Esophagus mucosa (tissue), 1 donor: ENCODE measurements around the gene LYPLA2. TPM values are rescaled to one million over a fixed set of nuclear protein-coding genes. Genes with fewer than 3 reads are reported as not detected.
A peak's percentile ranks its signal among the peaks of the same experiment; 100 is the strongest.

ENCODE experiments used
- ATAC-seq: fragments of 200-7000 bp; cut with Tn5 transposase; one replicate; pipeline ENCODE4 v1.9.1; 2020
- total RNA-seq: library from RNA; stranded (reverse); gene quantifications from one replicate; pipeline ENCODE4 v1.2.4, GENCODE V29; 2023
- donor health status: DM: yes; HTN: yes; CAD: no.

Gene LYPLA2
- 48.9 TPM for total RNA-seq

DNA sequence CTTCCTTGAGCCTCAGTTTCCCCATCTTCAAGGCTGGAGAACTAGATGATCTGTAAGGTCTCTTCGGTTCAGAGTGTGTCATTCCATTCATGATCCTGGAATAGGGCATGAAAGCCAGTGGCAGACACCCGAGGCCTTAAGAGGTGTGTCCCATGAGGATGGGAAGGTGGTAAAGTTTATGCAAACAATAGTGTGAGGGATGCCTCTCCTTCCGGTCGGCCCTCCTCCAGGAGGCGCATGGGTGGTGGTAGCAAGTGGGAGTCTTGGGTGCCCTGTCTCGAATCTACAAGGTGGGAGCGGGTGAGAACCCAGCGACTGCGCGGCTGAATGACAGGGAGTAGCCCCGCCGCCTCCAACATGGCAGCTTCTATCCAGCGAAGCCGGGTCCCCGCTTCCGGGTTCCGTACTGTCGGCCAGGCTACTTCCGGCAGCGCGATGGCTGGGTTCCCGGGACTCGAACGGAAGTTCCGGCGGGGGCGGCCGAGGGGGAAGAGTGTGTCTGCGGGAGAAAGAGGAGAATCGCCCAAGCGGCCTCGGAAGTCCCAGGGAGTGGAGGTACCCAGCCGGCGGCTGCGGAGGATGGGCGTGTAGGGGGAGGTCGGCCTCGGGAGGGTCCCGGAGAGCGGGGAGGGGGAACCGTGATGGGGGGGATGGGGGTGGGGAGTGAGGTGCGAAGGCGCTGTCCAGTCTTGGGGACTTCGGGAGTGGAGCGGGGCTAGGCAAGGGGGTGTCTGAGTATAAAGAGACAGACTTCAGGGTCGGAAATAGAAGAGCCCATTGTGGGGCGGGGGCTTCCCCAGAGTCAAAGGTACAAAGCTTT is at the start of gene LYPLA2:
TSS of gene LYPLA2 (plus strand) at position 450 of the 820 bp plus-strand sequence. CDS start 1,538 bp downstream, outside the sequence.
- ATAC-seq, result peak; percentile 74

DNA sequence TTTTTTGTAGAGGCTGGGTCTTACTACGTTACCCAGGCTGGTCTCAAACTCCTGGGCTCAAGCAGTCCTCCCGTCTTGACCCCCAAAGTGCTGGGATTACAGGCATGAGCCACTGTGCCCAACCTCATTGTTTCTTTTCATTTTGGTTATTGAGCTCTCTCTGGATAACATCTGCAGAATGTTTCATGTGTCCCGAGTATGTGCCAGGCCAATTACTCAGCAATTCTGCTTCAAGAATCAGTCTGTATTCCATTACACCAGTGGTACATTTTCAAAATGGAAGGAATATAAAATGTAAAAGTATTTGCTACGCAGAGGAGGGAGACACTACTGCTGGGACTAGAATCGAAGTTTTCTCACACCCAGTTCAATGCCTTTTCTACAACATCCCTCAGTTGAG is 49.3 kb upstream of the LYPLA2 start:
- no peak for ATAC-seq

DNA sequence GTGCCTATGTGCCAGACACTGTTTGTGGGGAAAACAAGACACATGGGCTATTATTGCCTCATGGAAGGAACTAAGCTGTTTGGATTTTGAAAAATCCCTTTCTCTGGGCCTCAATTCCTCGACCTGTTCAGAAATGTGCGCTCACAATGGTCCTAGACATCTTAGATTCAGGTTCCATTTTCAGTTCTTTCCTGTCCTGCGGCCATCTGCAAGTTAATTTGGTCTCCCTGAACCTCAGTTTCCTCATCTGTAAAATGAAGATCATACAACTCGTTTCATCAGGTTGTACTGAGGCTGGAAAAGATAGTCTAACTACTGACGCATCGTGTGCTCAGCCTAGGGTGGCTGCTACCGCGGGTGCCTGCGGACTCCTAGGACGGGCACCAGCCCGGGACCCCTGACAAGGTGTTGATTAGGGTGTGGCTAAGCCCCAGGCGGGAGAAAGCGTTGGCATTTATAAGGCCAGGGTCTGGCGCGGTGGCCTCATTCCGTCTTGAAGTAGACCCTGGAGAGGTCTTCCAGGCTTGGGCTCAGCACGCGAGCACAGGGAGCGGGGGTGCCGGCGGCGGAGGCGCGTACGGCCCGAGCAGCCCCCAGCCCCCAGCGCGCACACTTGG is 48.2 kb upstream of the LYPLA2 start:
- ATAC-seq, result peak; percentile 41

DNA sequence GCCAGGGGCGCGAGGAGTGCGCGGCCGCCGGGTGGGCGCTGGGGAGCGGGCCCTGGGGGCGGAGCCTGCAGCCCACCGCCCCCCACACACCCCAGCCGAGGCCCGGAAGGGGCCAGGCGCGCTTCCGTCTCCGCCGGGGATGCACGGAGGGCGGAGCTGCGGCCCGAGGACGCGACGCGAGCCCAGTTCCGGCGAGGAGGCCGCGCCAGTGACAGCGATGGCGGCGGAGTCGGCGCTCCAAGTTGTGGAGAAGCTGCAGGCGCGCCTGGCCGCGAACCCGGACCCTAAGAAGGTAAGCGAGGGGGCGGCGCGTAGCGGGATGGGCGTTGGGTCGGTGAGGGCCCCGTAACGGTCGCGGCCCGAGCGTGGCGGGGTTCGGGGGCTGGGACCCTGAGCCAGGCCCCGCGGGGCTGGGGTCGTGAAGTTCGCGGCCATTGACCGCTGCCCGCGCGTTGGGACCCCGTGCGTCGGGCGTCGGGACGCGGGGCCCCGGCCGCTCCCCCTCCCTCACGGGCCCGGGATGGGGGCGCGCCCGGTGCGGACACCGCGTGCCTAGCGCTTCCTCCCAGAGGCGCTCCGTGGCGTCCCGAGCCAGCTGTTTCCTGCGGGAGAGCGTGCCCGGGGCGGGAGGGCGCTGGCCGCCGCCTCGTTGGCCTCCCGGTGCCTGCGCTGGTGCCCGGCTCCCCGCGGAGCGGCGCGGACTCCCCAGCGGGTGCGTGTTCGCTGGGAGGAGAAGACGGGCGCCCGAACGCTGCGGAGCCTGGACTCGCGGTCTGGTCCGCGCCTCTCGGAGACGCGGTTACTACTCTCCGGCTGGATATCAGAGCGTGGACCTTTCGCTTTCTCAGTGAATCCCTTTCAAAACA is 47.4 kb upstream of the LYPLA2 start, which contains the start of gene ELOA:
TSS of gene ELOA (plus strand) at position 185 of the 866 bp plus-strand sequence. CDS start at position 218, 33 bp downstream.
- ATAC-seq, result peak; percentile 88

DNA sequence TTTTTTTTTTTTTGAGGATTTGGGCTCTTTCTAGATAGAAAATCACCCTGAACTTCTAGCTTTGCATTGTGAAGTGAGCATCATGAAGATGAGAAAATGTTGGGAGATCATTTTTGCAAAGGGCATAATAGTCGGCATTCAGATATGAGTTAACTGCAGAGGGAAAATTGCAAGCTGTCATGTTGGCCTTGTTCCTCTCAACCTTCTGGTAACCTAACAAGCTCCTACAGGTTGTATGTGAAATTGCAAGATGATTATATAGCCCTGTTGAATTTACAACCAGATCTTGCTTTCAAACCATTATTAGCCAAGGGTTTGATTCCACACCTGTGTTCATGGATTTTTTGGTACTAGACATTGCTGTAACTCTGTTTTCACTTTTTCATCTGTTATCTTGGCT is 45.4 kb upstream of the LYPLA2 start:
- peak; percentile 27 for ATAC-seq

DNA sequence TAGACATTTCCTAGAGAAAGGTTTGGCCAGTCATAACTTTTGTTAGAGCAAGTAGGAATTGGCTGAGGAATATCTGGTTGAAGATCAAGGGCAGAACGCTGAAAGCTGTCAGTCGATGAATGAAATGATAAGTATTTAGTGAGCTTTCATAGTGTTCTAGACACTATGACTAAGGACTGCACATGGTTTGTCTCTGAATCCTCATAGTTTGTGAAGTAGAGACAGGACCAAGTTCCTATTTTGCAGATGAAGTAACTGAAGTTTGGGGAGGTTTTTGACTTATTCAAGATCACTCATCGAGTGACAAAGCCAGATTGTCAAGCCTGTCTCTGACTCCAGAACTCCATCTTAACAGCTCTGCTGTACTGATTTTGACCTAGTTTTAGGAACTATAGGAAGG is 42.9 kb upstream of the LYPLA2 start:
- no peak for ATAC-seq

DNA sequence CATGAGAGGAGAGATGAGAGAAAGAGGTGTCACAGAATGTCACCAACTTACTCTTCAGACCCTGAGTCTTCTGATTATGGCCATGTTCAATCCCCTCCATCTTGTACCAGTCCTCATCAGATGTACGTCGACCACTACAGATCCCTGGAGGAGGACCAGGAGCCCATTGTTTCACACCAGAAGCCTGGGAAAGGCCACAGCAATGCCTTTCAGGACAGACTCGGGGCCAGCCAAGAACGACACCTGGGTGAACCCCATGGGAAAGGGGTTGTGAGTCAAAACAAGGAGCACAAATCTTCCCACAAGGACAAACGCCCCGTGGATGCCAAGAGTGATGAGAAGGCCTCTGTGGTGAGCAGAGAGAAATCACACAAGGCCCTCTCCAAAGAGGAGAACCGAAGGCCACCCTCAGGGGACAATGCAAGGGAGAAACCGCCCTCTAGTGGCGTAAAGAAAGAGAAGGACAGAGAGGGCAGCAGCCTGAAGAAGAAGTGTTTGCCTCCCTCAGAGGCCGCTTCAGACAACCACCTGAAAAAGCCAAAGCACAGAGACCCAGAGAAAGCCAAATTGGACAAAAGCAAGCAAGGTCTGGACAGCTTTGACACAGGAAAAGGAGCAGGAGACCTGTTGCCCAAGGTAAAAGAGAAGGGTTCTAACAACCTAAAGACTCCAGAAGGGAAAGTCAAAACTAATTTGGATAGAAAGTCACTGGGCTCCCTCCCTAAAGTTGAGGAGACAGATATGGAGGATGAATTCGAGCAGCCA is 39.7 kb upstream of the LYPLA2 start:
- ATAC-seq, result peak; percentile 63

DNA sequence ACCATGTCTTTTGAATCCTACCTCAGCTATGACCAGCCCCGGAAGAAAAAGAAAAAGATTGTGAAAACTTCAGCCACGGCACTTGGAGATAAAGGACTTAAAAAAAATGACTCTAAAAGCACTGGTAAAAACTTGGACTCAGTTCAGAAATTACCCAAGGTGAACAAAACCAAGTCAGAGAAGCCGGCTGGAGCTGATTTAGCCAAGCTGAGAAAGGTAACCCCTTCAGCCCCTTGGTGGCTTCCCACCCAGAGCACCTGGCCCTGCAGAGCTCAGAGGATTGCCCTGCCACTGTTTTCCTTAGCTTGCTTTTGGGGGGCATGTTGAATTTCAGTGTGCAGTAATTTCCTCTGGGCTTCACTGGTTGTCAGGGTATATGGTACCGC is 39.1 kb upstream of the LYPLA2 start:
- ATAC-seq, result no peak

DNA sequence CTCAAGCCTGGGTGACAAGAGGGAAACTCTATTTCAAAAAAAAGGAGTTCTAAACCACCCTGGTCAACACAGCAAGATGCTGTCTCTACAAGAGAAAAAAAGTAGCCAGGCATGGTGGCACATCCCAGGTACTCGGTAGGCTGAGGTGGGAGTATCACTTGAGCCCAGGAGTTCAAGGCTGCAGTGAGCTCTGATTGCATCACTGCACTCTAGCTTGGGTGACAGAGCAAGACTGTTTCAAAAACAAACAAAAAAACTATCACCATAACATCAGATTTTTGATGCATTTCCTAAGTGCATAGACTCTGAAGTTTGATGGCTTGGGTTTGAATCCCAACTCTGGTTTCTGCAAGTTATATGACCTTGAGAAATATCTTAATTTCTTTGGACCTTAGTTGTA is 38.0 kb upstream of the LYPLA2 start:
- no peak for ATAC-seq

DNA sequence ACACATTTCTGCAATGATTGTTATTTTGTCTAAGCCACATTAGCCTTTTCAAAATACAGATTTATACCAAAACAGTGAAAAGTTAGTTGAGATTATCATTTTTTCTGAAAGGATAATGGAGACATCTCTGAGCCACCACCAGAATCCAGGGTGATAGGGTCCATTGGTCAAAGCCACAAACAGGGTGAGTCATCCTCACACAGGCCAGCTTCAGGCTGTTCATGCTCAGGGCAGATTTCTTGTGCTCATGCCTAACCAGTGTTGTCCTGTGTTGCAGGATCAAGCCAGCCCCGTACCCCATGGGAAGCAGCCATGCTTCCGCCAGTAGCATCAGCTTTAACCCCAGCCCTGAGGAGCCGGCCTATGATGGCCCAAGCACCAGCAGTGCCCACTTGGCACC is 34.3 kb upstream of the LYPLA2 start:
- no peak for ATAC-seq

DNA sequence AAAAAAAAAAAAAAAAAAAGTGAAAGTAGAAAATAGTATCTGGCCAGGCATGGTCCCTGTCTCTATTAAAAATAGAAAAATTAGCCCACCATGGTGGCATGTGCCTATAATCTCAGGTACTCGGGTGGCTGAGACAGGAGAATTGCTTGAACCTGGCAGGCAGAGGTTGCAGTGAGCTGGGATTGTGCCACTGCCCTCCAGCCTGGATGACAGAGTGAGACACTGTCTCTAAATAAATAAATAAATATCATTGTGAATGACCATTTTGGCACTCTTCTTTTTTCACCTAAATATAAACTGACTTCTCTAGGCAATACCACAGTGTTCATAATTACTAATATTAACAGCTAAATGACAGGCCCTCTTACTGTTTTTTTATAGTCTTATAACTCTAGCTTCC is 33.1 kb upstream of the LYPLA2 start:
- no peak for ATAC-seq

DNA sequence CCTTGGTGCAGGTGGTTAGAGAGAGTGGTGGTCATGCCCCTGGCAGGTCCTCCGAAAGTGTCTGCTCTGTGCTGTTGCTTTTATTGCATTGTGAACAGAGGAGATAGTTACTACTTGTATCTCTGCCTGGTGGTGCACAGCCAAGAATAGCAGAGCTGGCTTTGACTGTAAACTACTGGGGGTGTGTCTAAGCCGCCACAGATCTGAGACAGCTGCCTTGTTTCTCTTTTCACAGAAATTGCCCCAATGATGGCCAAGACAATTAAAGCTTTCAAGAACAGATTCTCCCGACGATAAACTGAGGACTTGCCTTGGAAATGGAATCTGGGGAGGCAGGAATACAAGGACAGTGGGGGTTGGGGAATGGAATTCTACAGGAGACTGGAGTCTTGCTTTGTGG is 31.7 kb upstream of the LYPLA2 start:
- ATAC-seq, result no peak

DNA sequence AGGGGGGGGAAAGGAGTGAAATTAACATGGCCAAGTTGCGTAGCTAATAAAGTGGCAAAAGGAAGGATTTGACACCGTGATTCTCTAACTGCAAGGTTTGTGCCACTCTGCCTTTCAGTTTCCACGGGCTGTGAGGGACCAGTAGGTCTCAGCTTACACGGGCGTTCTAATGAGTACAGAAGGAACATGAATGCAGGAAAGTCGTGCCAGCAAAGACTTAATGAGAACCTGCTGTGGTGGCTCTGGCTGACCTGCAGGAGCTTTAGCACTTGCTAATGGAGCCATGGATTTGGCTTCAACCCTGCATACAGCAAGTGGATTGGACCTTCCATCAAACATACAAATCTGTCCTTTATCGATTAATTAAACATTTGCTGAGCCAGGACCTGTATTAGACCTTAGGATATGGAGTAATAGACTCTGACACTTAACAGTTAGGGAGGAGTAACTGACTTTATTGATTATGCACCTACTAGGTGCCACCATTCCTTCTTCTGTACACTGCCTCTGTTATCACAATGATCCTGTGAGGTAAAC is 27.8 kb upstream of the LYPLA2 start:
- ATAC-seq, result no peak

DNA sequence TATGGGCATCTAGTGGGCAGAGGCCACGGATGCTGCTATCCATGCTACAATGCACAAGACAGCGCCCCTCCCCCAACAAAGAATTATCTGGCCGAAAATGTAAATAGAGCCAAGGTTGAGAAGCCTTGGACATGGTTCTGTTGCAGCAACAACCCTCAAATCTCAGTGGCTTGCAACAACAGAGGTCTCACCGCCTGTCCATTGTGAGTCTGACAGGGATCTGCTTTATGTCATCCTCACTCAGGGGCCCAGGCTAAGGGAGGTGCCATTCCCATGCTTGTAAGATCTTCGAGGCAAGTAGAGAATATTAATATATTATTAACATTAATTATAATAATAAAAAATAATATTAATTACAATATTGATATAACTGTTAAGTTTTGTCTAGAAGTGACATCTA is 22.2 kb upstream of the LYPLA2 start:
- no peak for ATAC-seq

DNA sequence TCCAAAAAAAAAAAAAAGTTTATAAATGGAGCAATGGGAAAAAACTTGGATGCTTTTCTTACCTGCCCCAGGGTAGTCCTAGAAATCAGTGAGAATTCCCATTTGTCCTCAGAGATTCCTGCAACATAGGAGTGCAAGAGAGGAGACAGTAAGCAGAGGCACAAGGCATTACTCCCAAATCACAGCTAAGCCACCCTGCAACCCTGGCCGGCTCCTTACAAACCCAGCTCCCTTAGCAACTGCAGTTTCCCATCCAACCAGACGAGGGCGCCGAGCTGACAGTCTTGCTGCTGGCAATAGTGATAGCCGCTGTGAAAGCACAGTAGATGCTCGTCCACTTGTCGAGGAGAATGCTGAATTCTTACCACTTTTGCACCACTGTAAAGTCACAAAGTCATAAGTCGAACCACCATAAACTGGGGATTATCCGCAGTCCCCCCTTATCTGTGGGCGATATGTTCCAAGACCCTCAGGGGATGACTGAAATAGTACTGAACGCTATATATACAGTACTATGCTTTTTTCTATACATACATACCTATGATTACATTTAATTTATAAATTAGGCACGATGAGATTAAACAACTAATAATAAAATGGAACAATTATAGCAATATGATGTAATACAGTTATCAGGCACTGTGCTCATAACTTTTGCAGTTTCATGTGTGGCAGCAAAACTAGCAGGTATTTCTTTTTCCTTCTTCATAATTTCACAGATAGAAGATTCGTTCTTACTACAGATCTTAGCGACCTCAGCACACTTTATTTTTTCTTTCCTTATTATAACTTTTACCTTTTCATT is 18.7 kb upstream of the LYPLA2 start:
- peak; percentile 90 for ATAC-seq

DNA sequence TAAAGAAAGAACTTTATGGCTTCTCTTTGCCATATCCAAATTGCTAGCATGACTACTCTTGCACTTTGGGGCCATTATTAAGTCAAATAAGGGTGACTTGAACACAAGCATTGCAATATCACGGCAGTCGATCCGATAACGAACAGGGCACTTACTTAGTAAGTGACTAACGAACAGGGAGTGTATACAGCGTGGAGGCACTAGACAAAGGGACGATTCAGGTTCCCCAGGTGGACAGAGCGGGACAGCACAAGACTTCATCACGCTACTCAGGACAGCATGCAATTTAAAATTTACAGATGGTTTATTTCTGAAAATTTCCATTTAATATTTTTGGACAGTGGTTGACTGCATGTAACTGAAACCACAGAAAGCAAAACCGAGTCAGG is 18.1 kb upstream of the LYPLA2 start:
- no peak for ATAC-seq

DNA sequence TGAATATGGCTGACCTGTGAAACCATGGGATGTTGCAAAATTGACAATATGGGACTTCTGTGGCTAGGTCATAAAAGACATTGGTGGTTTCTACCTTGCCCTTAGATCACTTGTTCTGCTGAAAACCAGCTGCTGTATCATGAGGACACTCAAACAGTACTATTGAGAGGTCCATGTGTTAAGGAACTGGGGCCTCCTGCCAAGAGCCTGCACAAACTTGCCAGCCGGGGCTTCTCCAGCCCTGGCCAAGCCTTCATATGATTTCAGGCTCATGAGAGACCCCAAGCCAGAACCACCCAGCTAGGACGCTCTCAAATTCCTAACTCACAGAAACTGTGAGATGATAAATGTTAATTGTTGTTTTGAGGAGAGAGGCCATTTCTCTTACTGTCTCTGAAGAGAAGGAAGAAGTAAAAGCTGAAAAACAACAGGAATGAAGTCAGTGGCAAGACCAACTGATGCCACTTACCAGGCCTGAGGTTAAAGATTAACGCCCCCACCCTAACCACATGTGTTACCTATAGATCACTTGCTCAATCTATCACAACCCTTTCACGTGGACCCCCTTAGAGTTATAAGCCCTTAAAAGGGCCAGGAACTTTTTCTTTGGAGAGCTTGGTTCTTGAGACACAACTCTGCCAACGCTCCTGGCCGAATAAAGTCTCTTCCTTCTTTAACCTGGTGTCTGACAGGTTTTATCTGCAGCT is 16.6 kb upstream of the LYPLA2 start:
- no peak for ATAC-seq

DNA sequence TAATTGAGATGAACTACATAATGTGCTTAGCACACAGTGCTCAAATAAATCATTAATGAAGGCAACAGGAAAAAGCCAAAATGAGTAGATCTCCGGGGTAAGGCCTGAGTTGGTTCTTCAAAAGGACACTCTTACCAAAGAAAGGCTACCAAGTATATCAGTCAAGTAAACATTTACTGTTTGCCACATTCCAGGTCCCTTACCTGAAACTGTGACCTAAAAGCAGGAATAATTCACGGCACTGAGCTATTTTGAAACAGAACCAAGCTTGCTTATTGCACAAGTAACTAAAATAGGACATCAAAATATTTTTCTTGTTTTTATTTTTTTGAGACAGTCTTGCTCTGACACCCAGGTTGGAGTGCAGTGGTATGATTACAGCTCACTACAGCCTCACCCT is 14.7 kb upstream of the LYPLA2 start:
- no peak for ATAC-seq

DNA sequence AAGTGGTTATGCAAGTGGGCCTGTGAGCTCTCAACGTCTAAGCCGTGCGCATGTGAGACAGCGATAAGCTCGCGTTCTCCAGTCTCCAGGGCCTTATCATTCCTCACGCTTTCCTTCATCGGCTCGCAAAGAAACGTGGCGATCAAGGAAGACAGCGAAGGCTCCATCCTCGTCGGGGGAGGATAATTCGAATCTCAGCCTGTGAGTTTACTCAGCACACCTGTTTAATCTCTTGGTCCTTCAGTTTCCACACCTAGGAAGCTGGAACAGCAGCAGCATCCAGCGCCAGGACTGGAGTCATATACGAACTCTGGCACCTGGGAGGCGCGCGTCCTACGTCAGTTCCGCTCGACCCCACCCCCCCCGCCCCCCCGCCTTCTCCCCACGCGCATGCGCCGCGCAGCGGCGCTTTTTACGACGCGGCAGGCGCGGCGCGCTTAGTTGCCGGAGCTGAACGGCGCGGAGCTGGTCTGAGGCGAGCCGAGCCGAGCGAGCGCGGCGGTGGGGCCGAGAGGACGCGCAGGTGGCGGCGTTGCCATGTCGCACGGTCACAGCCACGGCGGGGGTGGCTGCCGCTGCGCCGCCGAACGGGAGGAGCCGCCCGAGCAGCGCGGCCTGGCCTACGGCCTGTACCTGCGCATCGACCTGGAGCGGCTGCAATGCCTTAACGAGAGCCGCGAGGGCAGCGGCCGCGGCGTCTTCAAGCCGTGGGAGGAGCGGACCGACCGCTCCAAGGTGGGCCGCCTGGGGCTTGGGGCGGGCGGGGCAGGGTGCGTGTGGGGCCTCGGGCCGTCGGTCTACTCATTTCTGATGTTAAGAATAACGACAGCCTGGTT is 12.7 kb upstream of the LYPLA2 start, which contains the start of gene PITHD1:
TSS of gene PITHD1 (plus strand) at position 440 of the 836 bp plus-strand sequence. CDS start at position 538, 98 bp downstream.
- ATAC-seq, result peak; percentile 89
